ENCODE measurements around the gene GJC1. TPM values are rescaled to one million over a fixed set of nuclear protein-coding genes. Genes with fewer than 3 reads are reported as not detected.

The GJC1 gene
- polyA plus RNA-seq, 1 experiment, result 20.6 TPM

- DNase-seq (ENCODE audit: low read depth, low spot score), result peak; percentile 26
- peaks cover 18% of the 10 kb centered on the region for H3K27me3 ChIP-seq (ENCODE audit: control insufficient read depth, insufficient read depth, low read length)
- H3K4me3 ChIP-seq (ENCODE audit: low read depth, low read length), result peak overlapping the region; percentile 76
- CTCF ChIA-PET, result interaction anchor here (0.7 to 4.1 kb wide), 9 partner anchors 10 to 110 kb away, joined by 3 to 136 read pairs (median 5); no protein-coding TSS in a partner anchor
- H3K27ac ChIP-seq (ENCODE audit: low read depth, low read length), result no peak overlapping the region
- peak; percentile 99 for TF ChIP-seq CTCF (IDR thresholded peaks at IDR 0.05; ENCODE audit: low read depth, low read length)
- no peaks in the 10 kb centered on the region for H3K9me3 ChIP-seq (ENCODE audit: control insufficient read depth, insufficient read depth, low read length)
- POLR2A ChIA-PET, result no interaction called here
These were observed 55.6 kb downstream of the GJC1 start for GRCh38 chr17:44774271-44775135.

- ChIA-PET CTCF (interaction anchor here (0.6 to 4.1 kb wide), 6 partner anchors 34 to 362 kb away, joined by 3 to 136 read pairs (median 16); partner anchors contain the start of gene ACBD4), POLR2A (interaction anchor here (0.6 kb wide), 1 partner anchor 250 kb away, joined by 5 read pairs; no protein-coding TSS in a partner anchor)
- H3K27ac ChIP-seq (ENCODE audit: low read depth, low read length), result no peak overlapping the region
- H3K4me3 ChIP-seq (ENCODE audit: low read depth, low read length), result no peak overlapping the region
- peaks cover 18% of the 10 kb centered on the region for H3K27me3 ChIP-seq (ENCODE audit: control insufficient read depth, insufficient read depth, low read length)
- H3K9me3 ChIP-seq (ENCODE audit: control insufficient read depth, insufficient read depth, low read length), result no peaks in the 10 kb centered on the region
- no peak for DNase-seq (ENCODE audit: low read depth, low spot score)
- TF ChIP-seq CTCF (IDR thresholded peaks at IDR 0.05; ENCODE audit: low read depth, low read length), result no peak
These were observed 56.9 kb downstream of the GJC1 start for GRCh38 chr17:44773140-44773539.

GRCh38 chr17:44772308-44773045 lies 57.6 kb downstream of the GJC1 start:
- H3K27me3 ChIP-seq (ENCODE audit: control insufficient read depth, insufficient read depth, low read length), result peaks cover 18% of the 10 kb centered on the region
- CTCF ChIA-PET, result interaction anchor here (0.8 to 4.1 kb wide), 6 partner anchors 92 to 363 kb away, joined by 3 to 53 read pairs (median 8); partner anchors contain the start of gene ACBD4
- POLR2A ChIA-PET, result no interaction called here
- no peak overlapping the region for H3K27ac ChIP-seq (ENCODE audit: low read depth, low read length)
- no peak overlapping the region for H3K4me3 ChIP-seq (ENCODE audit: low read depth, low read length)
- TF ChIP-seq CTCF (IDR thresholded peaks at IDR 0.05; ENCODE audit: low read depth, low read length), result no peak
- no peaks in the 10 kb centered on the region for H3K9me3 ChIP-seq (ENCODE audit: control insufficient read depth, insufficient read depth, low read length)
- no peak for DNase-seq (ENCODE audit: low read depth, low spot score)

- H3K9me3 ChIP-seq (ENCODE audit: control insufficient read depth, insufficient read depth, low read length), result no peaks in the 10 kb centered on the region
- ChIA-PET POLR2A (interaction anchor here (0.6 kb wide), 1 partner anchor 129 kb away, joined by 5 read pairs; the partner anchor contains the start of gene EFTUD2), CTCF (interaction anchor here (0.6 to 2.8 kb wide), 3 partner anchors 94 to 143 kb away, joined by 3 to 24 read pairs (median 5); no protein-coding TSS in a partner anchor)
- no peak for TF ChIP-seq CTCF (IDR thresholded peaks at IDR 0.05; ENCODE audit: low read depth, low read length)
- H3K4me3 ChIP-seq (ENCODE audit: low read depth, low read length), result no peak overlapping the region
- no peak for DNase-seq (ENCODE audit: low read depth, low spot score)
- no peak overlapping the region for H3K27ac ChIP-seq (ENCODE audit: low read depth, low read length)
- H3K27me3 ChIP-seq (ENCODE audit: control insufficient read depth, insufficient read depth, low read length), result peaks cover 25% of the 10 kb centered on the region
These were observed 59.7 kb downstream of the GJC1 start for GRCh38 chr17:44770166-44770925.

Data from AG04450 (cell line).